KMS-11 (cell line): ENCODE results near the gene TEDDM1.

Experiments
- H2AFZ ChIP-seq: fragments of 200-600 bp; sonication (generic); 2 replicates; pipeline ENCODE4 v1.6.1; 2016; ENCODE audit warnings: antibody characterized with exemption, mixed run types, low read depth
- H3K27ac ChIP-seq: fragments of 200-600 bp; sonication (generic); 2 replicates; pipeline ENCODE4 v1.6.1; 2016; ENCODE audit warnings: mild to moderate bottlenecking, mixed run types
- H3K27me3 ChIP-seq: fragments of 200-600 bp; sonication (generic); 2 replicates; pipeline ENCODE4 v1.6.1; 2017; ENCODE audit warnings: mild to moderate bottlenecking, low read depth, mixed run types, moderate library complexity; ENCODE audit not compliant: insufficient read depth
- H3K36me3 ChIP-seq: fragments of 200-600 bp; sonication (generic); 2 replicates; pipeline ENCODE4 v1.6.1; 2017; ENCODE audit warnings: mild to moderate bottlenecking, mixed run types; ENCODE audit not compliant: insufficient read depth
- H3K4me1 ChIP-seq: fragments of 200-600 bp; sonication (generic); 2 replicates; pipeline ENCODE4 v1.6.1; 2016; ENCODE audit warnings: mild to moderate bottlenecking, low read depth, mixed run types; ENCODE audit not compliant: poor library complexity, severe bottlenecking
- H3K4me2 ChIP-seq: fragments of 200-600 bp; sonication (generic); 2 replicates; pipeline ENCODE4 v1.7.0; 2016; ENCODE audit warnings: mild to moderate bottlenecking, mixed run types
- H3K4me3 ChIP-seq: fragments of 200-600 bp; sonication (generic); IDR thresholded peaks from 2 replicates; pipeline ENCODE4 v1.6.1; 2017; ENCODE audit warnings: low read depth, low read length, mixed read lengths; ENCODE audit not compliant: insufficient read depth
- H3K79me2 ChIP-seq: fragments of 200-600 bp; sonication (generic); 2 replicates; pipeline ENCODE4 v1.6.1; 2016; ENCODE audit warnings: low read depth, mixed run types; ENCODE audit not compliant: insufficient read depth
- H3K9ac ChIP-seq: fragments of 200-600 bp; sonication (generic); 2 replicates; pipeline ENCODE4 v1.6.1; 2016; ENCODE audit warnings: mild to moderate bottlenecking, mixed run types
- H4K20me1 ChIP-seq: fragments of 200-600 bp; sonication (generic); 2 replicates; pipeline ENCODE4 v1.6.1; 2016; ENCODE audit warnings: mild to moderate bottlenecking, mixed run types; ENCODE audit not compliant: insufficient read depth
- TF ChIP-seq, protein P1 (sequence below): fragments of 200-600 bp; sonication (generic); conservative IDR thresholded peaks from 2 replicates; pipeline ENCODE4 v1.6.1; 2017; ENCODE audit warnings: low read depth, mild to moderate bottlenecking, antibody characterized with exemption, low read length, moderate library complexity, mixed read lengths

The TEDDM1 gene

DNA sequence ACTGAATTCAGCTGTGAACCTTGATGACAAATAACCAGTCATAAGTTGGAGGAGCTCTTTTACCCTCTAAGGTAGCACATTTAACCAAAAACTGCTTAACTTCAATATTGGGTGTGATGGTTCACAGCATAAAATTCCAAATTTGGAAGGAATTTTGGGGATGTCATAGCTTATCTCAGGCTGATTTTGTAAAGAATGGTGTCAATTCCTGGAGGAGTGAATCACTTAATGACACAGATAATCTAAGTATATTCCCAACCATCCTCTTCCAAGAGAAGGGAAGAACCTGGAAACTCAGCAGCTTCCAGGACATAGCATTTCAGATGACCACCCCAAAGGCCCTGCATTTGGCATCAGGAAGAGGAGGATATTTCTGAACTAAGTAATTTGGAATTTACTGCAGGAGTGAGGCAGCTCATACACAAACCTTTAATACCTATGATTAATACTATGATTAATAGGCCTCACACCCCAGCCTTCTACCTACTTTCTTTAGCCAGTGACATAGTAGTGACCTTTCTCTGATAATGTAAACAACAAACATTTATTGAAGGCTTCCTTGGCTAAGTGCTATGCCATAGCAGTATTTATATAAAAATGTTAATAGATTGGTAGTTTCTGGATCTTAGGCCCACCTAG lies 23.4 kb downstream of the TEDDM1 start:
- H3K79me2 ChIP-seq: no peaks in the 10 kb centered on the region
- H3K36me3 ChIP-seq: no peaks in the 10 kb centered on the region
- H2AFZ ChIP-seq: no peak overlapping the region
- no peaks in the 10 kb centered on the region for H3K27me3 ChIP-seq
- H3K9ac ChIP-seq: no peak overlapping the region
- H3K4me3 ChIP-seq: no peak overlapping the region
- H4K20me1 ChIP-seq: no peaks in the 10 kb centered on the region
- no peaks in the 10 kb centered on the region for H3K4me1 ChIP-seq
- TF ChIP-seq, protein P1, sequence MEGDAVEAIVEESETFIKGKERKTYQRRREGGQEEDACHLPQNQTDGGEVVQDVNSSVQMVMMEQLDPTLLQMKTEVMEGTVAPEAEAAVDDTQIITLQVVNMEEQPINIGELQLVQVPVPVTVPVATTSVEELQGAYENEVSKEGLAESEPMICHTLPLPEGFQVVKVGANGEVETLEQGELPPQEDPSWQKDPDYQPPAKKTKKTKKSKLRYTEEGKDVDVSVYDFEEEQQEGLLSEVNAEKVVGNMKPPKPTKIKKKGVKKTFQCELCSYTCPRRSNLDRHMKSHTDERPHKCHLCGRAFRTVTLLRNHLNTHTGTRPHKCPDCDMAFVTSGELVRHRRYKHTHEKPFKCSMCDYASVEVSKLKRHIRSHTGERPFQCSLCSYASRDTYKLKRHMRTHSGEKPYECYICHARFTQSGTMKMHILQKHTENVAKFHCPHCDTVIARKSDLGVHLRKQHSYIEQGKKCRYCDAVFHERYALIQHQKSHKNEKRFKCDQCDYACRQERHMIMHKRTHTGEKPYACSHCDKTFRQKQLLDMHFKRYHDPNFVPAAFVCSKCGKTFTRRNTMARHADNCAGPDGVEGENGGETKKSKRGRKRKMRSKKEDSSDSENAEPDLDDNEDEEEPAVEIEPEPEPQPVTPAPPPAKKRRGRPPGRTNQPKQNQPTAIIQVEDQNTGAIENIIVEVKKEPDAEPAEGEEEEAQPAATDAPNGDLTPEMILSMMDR: no peak
- no peak overlapping the region for H3K27ac ChIP-seq
- no peak overlapping the region for H3K4me2 ChIP-seq

DNA sequence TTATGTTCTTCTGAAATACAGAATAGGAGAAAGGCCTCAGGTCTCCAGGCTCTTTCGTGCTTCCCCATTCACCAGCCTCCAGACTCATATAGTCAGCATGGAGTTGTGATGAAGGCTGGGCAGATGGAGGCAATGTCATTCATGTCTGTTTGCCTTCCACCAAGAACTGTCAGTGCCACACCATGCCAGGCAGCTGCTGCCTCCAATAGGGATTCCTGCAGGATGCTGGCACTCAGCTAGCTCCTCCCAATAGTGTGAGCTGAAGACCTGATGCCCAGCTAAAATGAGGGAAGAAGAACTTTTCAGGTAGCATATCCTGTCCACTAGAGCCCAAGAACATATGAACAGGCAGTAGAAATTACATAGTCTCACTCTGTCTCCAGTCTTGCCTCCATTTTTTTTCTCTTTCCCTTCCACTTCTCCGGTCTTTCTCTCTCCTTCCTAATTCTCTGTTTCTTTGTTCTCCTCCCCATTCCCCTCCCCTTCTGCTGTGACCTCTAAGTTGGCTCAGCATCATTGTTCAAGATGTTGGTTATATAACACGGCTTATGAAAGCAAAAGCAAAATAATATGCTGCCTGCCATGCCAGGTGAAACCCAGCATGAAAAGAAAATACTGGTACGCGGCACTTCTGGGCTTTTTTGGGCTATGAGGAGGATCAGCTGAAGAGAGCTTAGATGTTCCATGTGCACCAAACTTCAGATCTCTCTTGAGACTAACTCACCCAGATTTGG lies 26.2 kb downstream of the TEDDM1 start:
- Histone ChIP-seq H3K4me2 (no peak overlapping the region), H2AFZ (no peak overlapping the region), H3K27ac (no peak overlapping the region), H3K9ac (no peak overlapping the region), H3K4me3 (no peak overlapping the region), H3K36me3 (no peaks in the 10 kb centered on the region), H3K79me2 (no peaks in the 10 kb centered on the region), H3K4me1 (no peaks in the 10 kb centered on the region), H3K27me3 (no peaks in the 10 kb centered on the region), H4K20me1 (no peaks in the 10 kb centered on the region)
- TF ChIP-seq, protein P1: no peak

DNA sequence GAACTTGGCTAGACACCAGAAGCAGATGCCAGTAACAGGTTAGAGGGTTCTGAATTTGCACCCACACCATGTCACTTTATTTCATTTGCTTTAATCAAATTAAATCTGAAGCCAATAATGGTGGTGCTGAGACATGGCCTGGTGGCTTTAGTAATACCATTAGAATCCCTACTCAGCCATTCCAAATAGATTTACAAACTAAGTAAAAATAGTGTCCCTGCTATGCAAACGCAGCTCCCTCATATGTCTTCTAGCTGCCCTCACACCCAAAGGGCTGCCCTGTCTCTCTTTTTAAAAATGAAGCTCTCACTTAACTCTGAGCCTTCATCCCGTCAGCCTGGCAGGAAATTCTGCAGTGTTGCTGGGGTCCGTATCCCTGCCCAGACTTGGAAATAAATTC lies 29.9 kb downstream of the TEDDM1 start:
- no peaks in the 10 kb centered on the region for H4K20me1 ChIP-seq
- H3K27ac ChIP-seq: no peak overlapping the region
- H3K4me3 ChIP-seq: no peak overlapping the region
- TF ChIP-seq, protein P1: no peak
- H3K9ac ChIP-seq: no peak overlapping the region
- H3K79me2 ChIP-seq: no peaks in the 10 kb centered on the region
- H3K4me1 ChIP-seq: no peaks in the 10 kb centered on the region
- H3K36me3 ChIP-seq: no peaks in the 10 kb centered on the region
- H3K4me2 ChIP-seq: no peak overlapping the region
- no peak overlapping the region for H2AFZ ChIP-seq
- H3K27me3 ChIP-seq: no peaks in the 10 kb centered on the region

DNA sequence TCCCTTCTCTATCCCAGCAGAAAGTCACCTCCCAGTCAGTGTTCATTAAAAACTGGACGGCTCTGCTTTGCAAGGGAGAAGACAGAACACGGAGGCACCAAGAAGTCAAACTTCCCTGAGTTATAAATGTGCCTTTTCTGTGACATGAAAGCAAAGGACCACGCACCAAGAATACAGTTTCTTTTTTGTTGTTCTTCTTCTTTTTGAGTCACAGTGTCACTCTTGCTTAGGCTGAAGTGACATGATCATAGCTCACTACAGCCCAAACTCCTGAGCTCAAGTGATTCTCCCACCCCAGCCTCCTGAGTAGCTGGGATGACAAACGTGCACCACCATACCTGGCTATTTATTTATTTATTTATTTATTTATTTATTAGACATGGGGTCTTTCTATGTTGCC lies 31.6 kb downstream of the TEDDM1 start:
- Histone ChIP-seq H4K20me1 (no peaks in the 10 kb centered on the region), H3K4me3 (no peak overlapping the region), H3K79me2 (no peaks in the 10 kb centered on the region), H3K36me3 (no peaks in the 10 kb centered on the region), H3K27ac (no peak overlapping the region), H3K4me1 (no peaks in the 10 kb centered on the region), H3K27me3 (no peaks in the 10 kb centered on the region), H3K9ac (no peak overlapping the region), H3K4me2 (no peak overlapping the region), H2AFZ (no peak overlapping the region)
- TF ChIP-seq, protein P1: no peak
